K562 (cell line): ENCODE measurements around the gene CSF1. TPM values are rescaled to one million over a fixed set of nuclear protein-coding genes. Genes with fewer than 3 reads are reported as not detected.

Experiments
- CEBPB ChIP-seq: fragments of 450-650 bp; IDR thresholded peaks from 2 replicates; pipeline ENCODE4 v1.6.1; 2016; ENCODE audit warnings: missing genetic modification characterization, missing compliant biosample characterization
- CREM ChIP-seq: IDR thresholded peaks from 2 replicates; pipeline ENCODE4 v1.6.1; 2014; ENCODE audit warnings: antibody characterized with exemption, low read depth
- FOXK2 ChIP-seq, 2 experiments: fragments of 450-650 bp; IDR thresholded peaks in 1 of 2; conservative IDR thresholded peaks in 1 of 2; 2 replicates each; pipeline ENCODE4 v1.6.1; 2016; ENCODE audit warnings: low read depth in 2 of 2, mild to moderate bottlenecking in 1 of 2
- HDAC2 ChIP-seq: fragments of 450-650 bp; IDR thresholded peaks from 2 replicates; pipeline ENCODE4 v1.6.1; 2016; ENCODE audit warnings: mild to moderate bottlenecking
- MAFF ChIP-seq: IDR thresholded peaks from 2 replicates; pipeline ENCODE4 v1.6.1; 2012; ENCODE audit warnings: low read length, improper control_type of control experiment
- MAFG ChIP-seq: fragments of 450-650 bp; conservative IDR thresholded peaks from 2 replicates; pipeline ENCODE4 v1.6.1; 2016; ENCODE audit warnings: missing genetic modification characterization, missing compliant biosample characterization
- MAX ChIP-seq: sonication (generic); formaldehyde crosslinking; IDR thresholded peaks from 2 replicates; pipeline ENCODE4 v1.9.0; 2022; ENCODE audit warnings: mild to moderate bottlenecking, missing genetic modification reagents
- MYC ChIP-seq, 2 experiments: fragments of 250-450 bp in 1 of 2; sonication (Bioruptor Pico) in 1 of 2; IDR thresholded peaks; 2 replicates each; pipeline versions ENCODE4 v1.5.1 to v1.6.1; 2012 to 2021; ENCODE audit warnings: low read depth in 2 of 2, borderline replicate concordance in 1 of 2, improper control_type of control experiment in 1 of 2, low read length in 1 of 2, mild to moderate bottlenecking in 1 of 2, moderate library complexity in 1 of 2
- NONO ChIP-seq, 2 experiments: fragments of 200-400 bp in 1 of 2; fragments of 450-650 bp in 1 of 2; formaldehyde crosslinking in 1 of 2; IDR thresholded peaks; 2 replicates each; pipeline ENCODE4 v1.6.1; 2017; ENCODE audit warnings: low read depth in 2 of 2, mild to moderate bottlenecking in 2 of 2, moderate library complexity in 2 of 2, low read length in 1 of 2
- SIN3B ChIP-seq: fragments of 450-650 bp; IDR thresholded peaks from 2 replicates; pipeline ENCODE4 v1.6.1; 2017; ENCODE audit warnings: low read depth, mild to moderate bottlenecking, moderate library complexity
- TAF9B ChIP-seq: fragments of 450-650 bp; IDR thresholded peaks from 2 replicates; pipeline ENCODE4 v1.6.1; 2018; ENCODE audit warnings: mild to moderate bottlenecking; ENCODE audit not compliant: partially characterized antibody
- TBP ChIP-seq: optimal IDR thresholded peaks from 2 replicates; pipeline ENCODE3; 2011; ENCODE audit warnings: low read depth, low read length, improper control_type of control experiment
- ZNF316 ChIP-seq: fragments of 450-650 bp; IDR thresholded peaks from 2 replicates; pipeline ENCODE4 v1.6.1; 2016
- ZNF318 ChIP-seq, 2 experiments: fragments of 450-650 bp; IDR thresholded peaks; 2 replicates each; pipeline ENCODE4 v1.6.1; 2016; ENCODE audit warnings: mild to moderate bottlenecking in 2 of 2, borderline replicate concordance in 1 of 2, low read depth in 1 of 2, moderate library complexity in 1 of 2
- ZNF639 ChIP-seq, 2 experiments: fragments of 200-800 bp in 1 of 2; sonication (Bioruptor generic) in 1 of 2; sonication (generic) in 1 of 2; formaldehyde crosslinking in 1 of 2; IDR thresholded peaks in 1 of 2; conservative IDR thresholded peaks in 1 of 2; 2 replicates each; pipeline versions ENCODE4 v1.5.0 to v1.6.1; 2016 to 2020; ENCODE audit warnings: missing compliant biosample characterization in 1 of 2, missing genetic modification characterization in 1 of 2, missing genetic modification reagents in 1 of 2
- polyA plus RNA-seq, 8 experiments: library from polyadenylated mRNA; depleted of rRNA in 4 of 8; stranded (reverse) in 5 of 8; unstranded in 3 of 8; fragments of >200 nt; fragmentation: Nextera tagmentation in 2 of 8; fragmentation: Illumina TruSeq in 1 of 8; extraction: Ambion mirVana in 2 of 8; extraction: Trizol in 1 of 8; gene quantifications; 2 replicates each; pipeline versions ENCODE4 v1.2.1 to v1.2.3, GENCODE V29; 2011 to 2014; ENCODE audit warnings: inconsistent platforms in 1 of 8, missing spikeins in 1 of 8
- total RNA-seq, 7 experiments: library from RNA; depleted of rRNA in 6 of 7; stranded (reverse); fragments of >200 nt in 6 of 7; fragmentation: Illumina TruSeq in 2 of 7; extraction: Trizol in 2 of 7; gene quantifications; 2 replicates each; pipeline versions ENCODE4 v1.2.1 to v1.2.3, GENCODE V29; 2011 to 2021; ENCODE audit warnings: low replicate concordance in 1 of 7
- TF ChIP-seq, protein P1 (sequence below): sonication (generic); formaldehyde crosslinking; IDR thresholded peaks from 2 replicates; pipeline ENCODE4 v1.5.0; 2020; ENCODE audit warnings: missing genetic modification reagents

CSF1 gene
- total and polyA plus RNA-seq, 9 of the 15 experiments (the other 6 are each of a cell fraction or from before 2014, with no cell fraction given) = 0.18 to 11.8 (median 2.8) TPM

GRCh38 chr1:109901524-109902145 lies 9.0 kb upstream of the CSF1 start (continued):
- peak in 1 of 2 experiments; percentile 57; a peak in 1 of 4 replicates for TF ChIP-seq ZNF318 (IDR thresholded peaks at IDR 0.05; ENCODE audit: borderline replicate concordance in 1 of 2, low read depth in 1 of 2)
- TF ChIP-seq, protein P1, sequence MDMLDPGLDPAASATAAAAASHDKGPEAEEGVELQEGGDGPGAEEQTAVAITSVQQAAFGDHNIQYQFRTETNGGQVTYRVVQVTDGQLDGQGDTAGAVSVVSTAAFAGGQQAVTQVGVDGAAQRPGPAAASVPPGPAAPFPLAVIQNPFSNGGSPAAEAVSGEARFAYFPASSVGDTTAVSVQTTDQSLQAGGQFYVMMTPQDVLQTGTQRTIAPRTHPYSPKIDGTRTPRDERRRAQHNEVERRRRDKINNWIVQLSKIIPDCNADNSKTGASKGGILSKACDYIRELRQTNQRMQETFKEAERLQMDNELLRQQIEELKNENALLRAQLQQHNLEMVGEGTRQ (CRISPR knock-in tag) = peak; percentile 67
- TF ChIP-seq CREM = peak; percentile 79
- TF ChIP-seq MAFG (tag) = 0 out of 2 replicates have a peak, but pooled peaks have one; percentile 50
- TF ChIP-seq ZNF316 = no peak
- TF ChIP-seq MYC (IDR thresholded peaks at IDR 0.05; ENCODE audit: low read depth, low read length) = peak; percentile 61; the same call in 1 of the 2 replicates
- TF ChIP-seq MYC (CRISPR knock-in tag; IDR thresholded peaks at IDR 0.05; ENCODE audit: borderline replicate concordance, low read depth) = peak; percentile 55; the same call in 1 of the 2 replicates
- peak in 1 of 2 experiments; percentile 63; a peak in 1 of 4 replicates for TF ChIP-seq ZNF639 (CRISPR knock-in tag; conservative IDR thresholded peaks at IDR 0.05 in 1 of 2, IDR thresholded peaks at IDR 0.05 in 1 of 2)
- peak; percentile 47; the same call in 1 of the 2 replicates for TF ChIP-seq HDAC2
- no peak for TF ChIP-seq SIN3B
- no peak for TF ChIP-seq TAF9B
- TF ChIP-seq MAFF = no peak; the same call in 1 of the 2 replicates
- TF ChIP-seq FOXK2 (conservative IDR thresholded peaks at IDR 0.05 in 1 of 2, IDR thresholded peaks at IDR 0.05 in 1 of 2; ENCODE audit: low read depth in 2 of 2) = peak; percentile 37 to 50; a peak in 2 of 4 replicates
- TF ChIP-seq NONO (IDR thresholded peaks at IDR 0.05; ENCODE audit: low read depth in 2 of 2, low read length in 1 of 2) = 0 out of 4 replicates have a peak, but pooled peaks of 1 of the 2 experiments have one; percentile 18
- peak; percentile 23 for TF ChIP-seq TBP
- 0 out of 2 replicates have a peak, but pooled peaks have one; percentile 17 for TF ChIP-seq MAX (CRISPR knock-in tag)
- TF ChIP-seq CEBPB = no peak
